CD4-positive, alpha-beta T cell treated with Interleukin-4 for 1 hour (primary cell): Measurements from ENCODE around the gene NT5C3A.
"Not testable (repeated sequence)": the region's sequence is repeated elsewhere in the genome, so short reads cannot be mapped to it uniquely, and the experiment has no call there.

ENCODE experiments used
- DNase-seq, 2 donors: peaks; one replicate each; pipeline ENCODE4 v3.0.0-alpha.2; 2020 to 2022

The NT5C3A gene

DNA sequence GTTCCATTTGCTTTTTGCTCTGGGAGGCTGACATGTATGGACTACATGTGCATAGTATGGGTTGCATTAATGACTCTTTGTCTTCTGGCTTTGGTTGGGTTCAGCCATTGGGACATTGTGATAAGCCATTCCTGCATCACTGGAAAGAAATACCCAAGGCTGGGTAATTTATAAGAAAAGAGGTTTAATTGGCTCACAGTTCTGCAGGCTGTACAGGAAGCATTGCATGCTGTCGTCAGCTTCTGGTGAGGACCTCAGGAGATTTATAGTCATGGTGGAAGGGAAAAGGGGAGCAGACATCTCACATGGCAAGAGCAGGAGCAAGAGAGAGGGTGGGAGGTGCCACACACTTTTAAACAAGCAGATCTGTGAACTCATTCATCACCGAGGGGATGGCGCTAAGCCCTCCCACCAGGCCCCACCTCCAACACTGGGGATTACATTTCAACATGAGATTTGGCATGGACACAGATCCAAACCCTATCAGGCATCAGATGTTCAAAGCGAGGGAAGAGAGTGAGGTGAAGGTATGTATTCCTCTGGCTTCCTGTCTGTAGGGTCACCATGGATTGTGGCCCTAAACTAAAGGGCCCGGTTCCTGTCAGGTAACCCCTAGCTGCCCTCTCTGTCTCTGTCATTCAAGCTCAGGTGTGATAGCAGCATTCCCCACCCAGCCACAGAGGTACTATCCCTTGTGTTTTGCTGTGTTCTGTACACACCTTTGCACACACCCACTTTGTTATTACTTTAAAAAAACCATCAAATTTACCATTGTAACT lies 95.9 kb downstream of the NT5C3A start:
- not testable (repeated sequence) for DNase-seq

DNA sequence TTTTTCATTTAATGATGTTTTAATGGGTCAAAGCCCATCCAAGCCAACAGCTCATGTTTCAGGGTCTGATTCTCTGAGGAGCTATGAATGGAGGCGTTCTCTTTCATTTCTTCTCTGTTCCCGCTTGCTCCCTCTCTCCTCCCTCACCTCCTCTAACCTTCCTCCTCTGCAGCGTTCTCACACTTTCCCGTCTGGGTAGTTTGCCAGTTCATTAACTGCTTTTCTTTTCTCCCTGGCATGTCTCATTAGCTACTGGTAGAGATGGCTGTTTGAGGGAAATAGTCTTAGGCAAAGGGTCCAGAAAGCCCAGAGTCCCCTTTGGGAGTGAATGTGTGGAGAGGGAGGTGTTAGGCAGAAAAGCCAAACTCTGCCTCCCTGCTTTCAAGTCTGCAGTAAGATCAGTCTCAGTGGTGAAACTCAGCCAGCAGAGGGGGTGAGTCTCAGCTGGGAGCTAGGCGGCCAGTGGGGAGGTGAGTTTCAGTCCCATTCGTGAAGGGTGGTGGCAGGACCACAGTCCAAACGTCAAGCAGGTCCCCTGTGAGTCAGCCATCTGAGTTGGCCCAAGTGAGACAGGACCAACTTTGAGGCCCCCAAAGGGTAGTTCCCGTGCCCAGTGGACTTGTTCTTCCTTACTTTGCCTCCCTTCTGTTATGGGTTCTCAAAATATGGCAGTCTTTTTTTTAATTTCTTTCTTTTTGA lies 98.0 kb downstream of the NT5C3A start:
- DNase-seq: peak in 1 of 2 donors; percentile 14
